NCI-H2171 treated with DMSO at 0.1 percent for 48 hours (cell line): ENCODE results near the gene ARHGEF19.
"Not testable (repeated sequence)": the region's sequence is repeated elsewhere in the genome, so short reads cannot be mapped to it uniquely, and the experiment has no call there.

ENCODE experiments used
- DNase-seq: peaks from one replicate; lab custom pipeline; 2025; lab: John Stamatoyannopoulos, UW

Gene ARHGEF19

GRCh38 chr1:16181887-16182719 lies 30.3 kb downstream of the ARHGEF19 start:
- DNase-seq, result no peak

DNA sequence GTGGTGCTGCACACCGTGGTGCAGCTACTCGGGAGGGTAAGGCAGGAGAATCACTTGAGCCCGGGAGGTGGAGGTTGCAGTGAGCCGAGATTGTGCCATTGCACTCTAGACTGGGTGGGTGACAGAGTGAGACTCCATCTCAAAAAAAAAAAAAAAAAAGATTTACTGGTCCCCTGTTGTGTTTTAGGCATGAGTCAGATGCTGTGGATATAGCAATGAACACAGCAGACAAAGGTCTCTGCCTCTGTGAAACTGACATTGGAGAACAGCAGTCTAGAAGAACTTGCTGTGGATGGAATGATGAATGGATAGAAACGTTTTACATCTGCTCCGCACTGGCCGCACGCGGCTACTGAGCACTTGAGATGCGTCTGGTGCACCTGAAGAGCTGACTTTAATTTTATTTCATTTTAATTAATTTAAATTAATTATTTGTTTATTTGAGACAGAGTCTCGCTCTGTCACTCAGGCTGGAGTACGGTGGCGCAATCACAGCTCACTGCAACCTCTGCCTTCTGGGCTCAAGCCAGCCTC lies 32.1 kb downstream of the ARHGEF19 start:
- no peak for DNase-seq

DNA sequence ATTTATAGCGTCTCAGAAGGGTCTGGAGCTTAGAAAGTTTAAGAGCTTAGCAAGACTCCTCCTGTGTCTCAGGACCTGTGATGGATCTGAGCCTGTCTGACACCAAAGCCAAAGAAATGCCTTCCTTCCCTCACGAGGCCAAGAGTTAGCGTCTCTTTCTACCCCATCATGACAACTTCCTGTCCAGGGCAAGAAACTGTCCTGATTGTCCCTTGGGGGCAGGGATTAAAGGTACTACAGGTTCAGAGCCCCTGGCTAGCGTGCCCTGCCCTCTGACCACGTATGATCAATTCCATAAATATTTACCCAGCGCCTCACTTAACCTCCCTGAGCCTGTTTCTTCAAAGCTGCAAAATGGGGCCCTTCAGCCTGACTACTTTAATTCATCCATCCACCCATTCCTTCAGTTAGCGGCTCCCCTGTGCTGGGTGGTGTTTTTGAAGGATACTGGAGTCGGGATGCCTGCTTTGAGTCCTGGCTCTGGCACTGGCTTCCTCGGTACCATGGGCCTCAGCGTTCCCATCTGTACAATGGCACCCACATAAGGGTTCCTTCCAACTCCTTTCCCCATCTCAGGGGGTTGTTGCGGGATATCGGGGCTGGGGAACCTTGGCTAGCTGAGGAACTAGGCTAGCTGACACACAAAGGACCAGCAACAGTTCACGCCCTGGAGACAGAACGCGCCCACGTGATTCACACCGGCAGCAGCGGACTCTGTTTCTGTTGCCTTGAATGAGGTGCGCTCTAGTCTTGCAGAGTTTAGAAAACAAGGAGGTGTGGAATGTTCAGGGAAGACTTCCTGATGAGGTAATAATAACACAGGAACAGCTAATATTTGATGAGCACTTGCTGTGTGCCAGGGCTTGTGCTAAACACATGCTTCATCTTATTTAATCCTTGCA lies 33.6 kb downstream of the ARHGEF19 start:
- DNase-seq, result no peak

GRCh38 chr1:16177306-16177705 lies 35.1 kb downstream of the ARHGEF19 start:
- DNase-seq, result no peak

DNA sequence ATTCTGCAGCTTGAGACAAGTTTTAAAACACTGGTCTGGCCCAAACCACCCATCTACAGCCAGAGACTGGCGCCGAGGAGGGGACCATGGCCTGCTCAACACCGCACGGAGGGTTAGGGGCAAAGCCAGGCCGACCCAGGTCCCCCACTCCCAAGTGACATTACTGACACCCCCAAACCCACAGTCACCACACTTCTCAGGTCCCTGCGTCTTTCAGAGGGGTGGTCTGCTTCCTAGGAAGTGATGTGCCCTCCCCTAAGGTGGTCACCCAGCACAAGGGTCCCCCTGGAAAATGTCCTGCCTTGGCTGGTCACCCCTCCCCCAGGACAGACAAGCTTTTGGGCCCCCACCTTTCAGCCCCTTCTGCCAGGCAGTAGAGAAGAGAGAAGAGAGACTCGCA lies 35.8 kb downstream of the ARHGEF19 start:
- DNase-seq, result no peak

GRCh38 chr1:16175610-16176553 lies 36.6 kb downstream of the ARHGEF19 start:
- DNase-seq, result no peak

GRCh38 chr1:16174886-16175598 lies 37.4 kb downstream of the ARHGEF19 start:
- DNase-seq, result no peak

DNA sequence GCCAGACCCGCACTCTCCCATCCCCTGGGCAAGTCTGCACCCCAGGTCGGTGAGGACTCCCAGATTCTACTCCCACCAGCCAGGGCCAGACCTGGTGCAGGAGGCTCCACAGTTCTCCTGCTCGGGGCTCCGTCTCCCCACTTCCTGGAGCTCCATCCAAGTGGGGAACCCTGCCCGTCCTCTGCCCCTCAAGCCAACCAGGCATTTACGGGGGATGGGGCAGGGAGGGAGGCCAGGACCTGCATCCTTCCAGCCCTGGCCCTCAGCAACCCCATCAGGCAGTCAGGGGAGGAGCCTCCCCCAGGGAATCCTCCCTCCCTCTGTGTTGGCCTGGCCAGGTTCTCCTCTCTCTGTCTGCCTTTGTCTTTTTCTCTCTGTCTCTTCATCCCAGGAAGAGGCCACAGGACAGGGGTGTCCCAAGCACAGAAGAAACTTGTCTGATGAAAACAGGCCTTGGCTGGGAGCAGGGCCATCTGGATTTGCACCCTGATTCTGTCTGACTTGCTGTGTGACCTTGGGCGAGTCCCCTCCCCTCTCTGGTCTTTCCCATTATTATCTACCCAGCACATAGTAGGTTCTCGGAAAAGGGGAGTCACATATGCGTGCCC lies 38.1 kb downstream of the ARHGEF19 start:
- no peak for DNase-seq

GRCh38 chr1:16173447-16174260 lies 38.8 kb downstream of the ARHGEF19 start:
- no peak for DNase-seq

DNA sequence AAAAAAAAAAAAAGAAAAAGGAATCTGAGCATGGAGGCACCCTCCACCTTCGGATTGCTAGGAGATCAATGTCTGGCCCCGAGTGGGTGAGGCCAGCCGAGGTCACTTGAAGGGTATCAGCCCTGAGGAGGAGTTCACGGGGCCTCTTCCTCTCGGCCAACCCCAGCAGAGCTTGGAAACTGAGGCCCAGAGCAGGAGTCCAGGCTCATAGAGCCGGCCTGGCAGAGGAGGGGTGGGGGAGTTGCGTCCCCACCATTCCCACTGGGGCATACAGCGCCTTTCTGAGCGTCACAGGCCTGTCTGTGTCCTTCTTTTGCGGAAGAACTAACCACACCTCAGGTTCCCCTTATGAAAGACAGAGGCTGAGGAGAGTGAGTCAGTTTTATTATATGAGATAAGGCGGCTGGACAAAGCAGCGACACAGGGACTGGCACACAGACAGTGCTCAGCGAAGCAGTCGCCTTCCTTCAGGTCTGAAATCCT lies 39.4 kb downstream of the ARHGEF19 start:
- DNase-seq, result no peak

- no peak for DNase-seq
These were observed 40.1 kb downstream of the ARHGEF19 start for GRCh38 chr1:16172218-16172830.

DNA sequence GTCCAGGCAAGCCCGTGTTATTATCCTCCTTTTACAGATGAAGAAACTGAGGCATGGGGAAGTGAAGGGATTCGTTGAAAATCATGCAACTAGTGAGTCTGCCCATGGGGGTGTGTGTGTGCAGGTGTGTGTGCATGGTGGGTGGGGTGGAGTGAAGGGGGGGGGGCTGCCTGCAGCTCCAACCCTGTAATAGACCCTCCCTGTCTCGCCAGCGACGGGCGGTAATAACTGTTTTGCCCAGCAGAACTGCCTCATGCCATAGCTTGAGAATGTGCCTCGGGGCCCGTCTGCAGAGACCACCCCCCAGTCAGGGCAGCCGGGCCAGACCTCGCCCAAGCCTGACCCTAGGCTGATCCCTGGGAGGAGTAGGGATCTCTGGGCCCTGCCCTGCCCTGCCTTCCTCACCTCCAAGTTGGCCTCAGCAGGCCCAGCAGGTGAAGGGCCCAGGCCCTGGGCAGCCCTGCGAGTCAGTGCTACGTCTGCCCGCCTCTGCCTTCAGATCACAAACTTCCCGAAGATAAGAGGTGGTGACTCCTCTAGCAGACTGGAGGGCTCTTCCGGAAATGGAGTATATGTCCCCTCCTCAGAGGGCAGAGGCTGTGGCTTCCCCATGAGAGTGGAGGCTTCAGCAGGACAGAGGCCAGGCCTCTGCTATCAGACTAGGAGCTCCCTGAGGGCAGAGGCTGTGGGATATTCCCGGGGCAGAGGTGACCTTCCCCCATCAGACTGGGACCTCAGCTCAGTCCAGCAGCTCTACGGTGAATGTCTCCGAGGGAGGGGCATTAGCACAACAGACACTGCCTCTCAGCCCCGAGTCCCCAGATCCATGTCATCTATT lies 40.9 kb downstream of the ARHGEF19 start:
- no peak for DNase-seq

GRCh38 chr1:16170283-16170673 lies 42.2 kb downstream of the ARHGEF19 start:
- DNase-seq, result no peak

DNA sequence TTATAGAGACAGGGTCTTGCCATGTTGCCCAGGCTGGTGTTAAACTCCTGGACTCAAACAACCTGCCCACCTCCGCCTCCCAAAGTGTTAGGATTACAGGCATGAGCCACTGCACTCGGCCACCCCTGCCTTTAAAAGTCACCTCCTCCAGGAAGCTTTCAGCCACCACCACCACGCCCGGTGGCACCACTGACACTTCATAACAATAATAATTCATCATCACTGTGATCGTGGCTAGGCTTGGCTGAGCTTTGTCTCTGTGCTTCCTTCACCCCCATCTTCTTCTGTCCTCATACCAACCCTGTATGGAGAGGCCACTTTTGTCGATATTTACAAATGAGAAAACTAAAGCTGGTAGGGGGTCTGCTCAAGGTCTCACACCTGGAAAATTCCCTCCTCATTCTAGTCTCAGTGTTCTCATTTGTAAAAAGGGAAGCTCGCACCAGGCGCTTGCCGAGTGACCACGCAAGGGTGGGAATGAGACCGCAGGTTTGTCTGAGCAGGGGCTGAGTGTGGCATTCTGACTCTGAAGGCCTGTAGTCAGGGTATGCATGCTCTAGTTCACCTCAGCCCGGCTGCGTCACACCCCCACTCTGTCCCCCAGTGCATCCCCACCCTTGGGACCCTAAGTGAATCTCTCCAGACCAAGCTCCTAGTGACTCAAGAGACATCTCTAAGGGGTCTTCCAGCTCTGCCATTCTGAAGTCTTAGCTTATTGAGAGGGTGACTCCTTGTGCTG lies 43.7 kb downstream of the ARHGEF19 start:
- no peak for DNase-seq

DNA sequence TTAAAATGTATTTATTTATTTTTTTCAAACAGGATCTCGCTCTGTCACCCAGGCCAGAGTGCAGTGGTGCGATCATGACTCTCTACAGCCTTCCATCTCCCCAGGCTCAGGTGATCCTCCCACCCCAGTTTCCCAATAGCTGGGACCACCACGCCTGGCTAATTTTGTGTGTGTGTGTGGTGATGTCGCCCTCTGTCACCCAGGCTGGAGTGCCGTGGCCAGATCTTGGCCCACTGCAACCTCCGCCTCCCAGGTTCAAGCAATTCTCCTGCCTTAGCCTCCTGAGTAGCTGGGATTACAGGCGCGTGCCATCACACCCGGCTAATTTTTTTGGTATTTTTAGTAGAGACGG lies 44.3 kb downstream of the ARHGEF19 start:
- not testable (repeated sequence) for DNase-seq

GRCh38 chr1:16167331-16168143 lies 44.9 kb downstream of the ARHGEF19 start:
- peak; percentile 56 for DNase-seq

GRCh38 chr1:16166117-16166516 lies 46.3 kb downstream of the ARHGEF19 start:
- no peak for DNase-seq
